ENCODE data around the gene RIC8A. TPM values are rescaled to one million over a fixed set of nuclear protein-coding genes. Genes with fewer than 3 reads are reported as not detected.

Gene RIC8A
- total and polyA plus RNA-seq, 10 of the 15 experiments (the other 5 are each of a cell fraction or from before 2014, with no cell fraction given) = 10.4 to 157 (median 81.4) TPM

DNA sequence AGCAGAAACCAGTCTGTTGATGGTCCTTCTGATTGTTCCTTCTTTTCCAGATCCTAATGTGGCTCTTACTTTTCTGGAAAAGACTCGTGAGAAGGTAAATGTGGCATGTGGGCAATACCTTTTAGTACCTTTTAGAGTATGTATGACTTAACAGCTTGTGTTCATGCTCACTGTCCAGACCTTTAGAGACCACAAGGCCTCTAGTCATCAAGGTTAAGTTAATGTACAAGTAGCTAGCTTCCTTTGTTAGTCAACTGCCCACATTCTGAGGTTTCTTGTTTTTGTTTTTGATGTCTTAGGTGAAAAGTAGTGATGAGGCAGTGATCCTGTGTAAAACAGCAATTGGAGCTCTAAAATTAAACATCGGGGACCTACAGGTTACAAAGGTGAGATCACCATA lies 36.9 kb downstream of the RIC8A start:
- FAIRE-seq (no peak), ATAC-seq (no peak), DNase-seq (ENCODE audit: low read depth, low spot score) (no peak)
- Histone ChIP-seq H3K36me3 (ENCODE audit: control insufficient read depth in 2 of 2, insufficient read depth in 2 of 2, low read length in 1 of 2) (peaks cover 16 to 42% of the 10 kb centered on the region in 2 experiments), H3K27me3 (replicated peaks in 1 of 2; ENCODE audit: control insufficient read depth in 2 of 2, insufficient read depth in 2 of 2, low read length in 1 of 2) (no peaks in the 10 kb centered on the region), H3K4me1 (ENCODE audit: control insufficient read depth, insufficient read depth, low read length) (no peaks in the 10 kb centered on the region), H3K79me2 (ENCODE audit: control insufficient read depth, insufficient read depth, low read length) (peaks cover 7% of the 10 kb centered on the region), H2AFZ (ENCODE audit: control insufficient read depth, low read depth, low read length) (no peak overlapping the region), H3K4me2 (ENCODE audit: control insufficient read depth, insufficient read depth) (no peak overlapping the region), H3K9me3 (replicated peaks; ENCODE audit: control insufficient read depth, insufficient read depth, low read length) (no peaks in the 10 kb centered on the region), H3K4me3 (no peak overlapping the region), H4K20me1 (ENCODE audit: control insufficient read depth, insufficient read depth) (no peaks in the 10 kb centered on the region), H3K27ac (ENCODE audit: control insufficient read depth, insufficient read depth) (no peak overlapping the region), H3K9ac (ENCODE audit: control insufficient read depth, insufficient read depth, low read length) (no peak overlapping the region)
- TF ChIP-seq CREM (IDR thresholded peaks at IDR 0.05; ENCODE audit: low read depth) = no peak
- RAD21 ChIA-PET (ENCODE audit: unreplicated experiment) = no interaction called here
- intact Hi-C loops (cut with micrococcal nuclease; ENCODE audit: unreplicated experiment) = no loop called here
- WGBS (ENCODE audit: insufficient coverage, insufficient replicate concordance, low lambda C conversion rate, missing lambda C conversion rate) = 100% methylated on average over 2 of the region's 2 CpGs
- SMC1A ChIA-PET (ENCODE audit: uncharacterized antibody, unreplicated experiment) = interaction anchor here (0.6 to 0.9 kb wide), 3 partner anchors 10 to 207 kb away, joined by 3 read pairs; no protein-coding TSS in a partner anchor
- POLR2A ChIA-PET = no interaction called here
- CTCF ChIA-PET = no interaction called here
- in situ Hi-C loops (cut with MboI) = no loop called here
- no TSS peak for BruUV-seq (replicated peaks)

DNA sequence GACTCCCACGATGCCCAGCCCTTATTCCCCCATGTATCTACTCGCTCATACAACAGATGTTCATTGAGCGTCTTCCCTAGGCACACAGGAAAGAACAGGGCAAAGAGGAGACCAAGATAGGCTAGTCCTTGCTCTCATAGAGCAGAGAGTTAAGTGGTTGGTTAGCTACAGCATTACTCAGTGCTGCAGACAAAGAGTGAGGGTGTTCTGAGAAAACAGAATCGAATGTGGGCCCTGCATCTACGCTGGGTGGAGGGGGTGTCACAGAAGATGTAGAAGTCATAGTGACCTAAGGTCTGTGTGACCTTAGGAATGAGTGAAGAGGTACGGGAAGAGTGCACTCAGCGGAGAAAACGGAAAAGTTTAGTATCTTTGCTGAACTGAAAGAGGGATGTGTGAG lies 41.6 kb downstream of the RIC8A start:
- no peak for FAIRE-seq
- H3K4me1 ChIP-seq (ENCODE audit: control insufficient read depth, insufficient read depth, low read length) = no peaks in the 10 kb centered on the region
- RAD21 ChIA-PET (ENCODE audit: unreplicated experiment) = interaction anchor here (0.9 kb wide), 1 partner anchor 8 kb away, joined by 3 read pairs; no protein-coding TSS in a partner anchor
- 83% methylated on average over 8 of the region's 8 CpGs for WGBS (ENCODE audit: insufficient coverage, insufficient replicate concordance, low lambda C conversion rate, missing lambda C conversion rate)
- SMC1A ChIA-PET (ENCODE audit: uncharacterized antibody, unreplicated experiment) = interaction anchor here (1.0 to 5.6 kb wide), 2 partner anchors 11 to 19 kb away, joined by 5 to 38 read pairs; partner anchors contain the start of gene PSMD13
- BruUV-seq (replicated peaks) = no TSS peak
- TF ChIP-seq POLR2A (IDR thresholded peaks at IDR 0.05; ENCODE audit: low read depth, low read length) (0 out of 2 replicates have a peak, but pooled peaks have one; percentile 13), NFIC (IDR thresholded peaks at IDR 0.05; ENCODE audit: low read depth, low read length) (no peak)
- no peaks in the 10 kb centered on the region for H3K79me2 ChIP-seq (ENCODE audit: control insufficient read depth, insufficient read depth, low read length)
- no peak overlapping the region for H3K9ac ChIP-seq (ENCODE audit: control insufficient read depth, insufficient read depth, low read length)
- H3K27me3 ChIP-seq (replicated peaks in 1 of 2; ENCODE audit: control insufficient read depth in 2 of 2, insufficient read depth in 2 of 2, low read length in 1 of 2) = no peaks in the 10 kb centered on the region
- in situ Hi-C loops (cut with MboI) (no loop called here), intact Hi-C loops (cut with micrococcal nuclease; ENCODE audit: unreplicated experiment) (no loop called here)
- no peaks in the 10 kb centered on the region for H4K20me1 ChIP-seq (ENCODE audit: control insufficient read depth, insufficient read depth)
- H3K27ac ChIP-seq (ENCODE audit: control insufficient read depth, insufficient read depth) = no peak overlapping the region
- POLR2A ChIA-PET = interaction anchor here (1.5 kb wide), 1 partner anchor 41 kb away, joined by 3 read pairs; the partner anchor contains the start of genes BET1L and RIC8A
- H3K9me3 ChIP-seq (replicated peaks; ENCODE audit: control insufficient read depth, insufficient read depth, low read length) = no peaks in the 10 kb centered on the region
- H3K4me2 ChIP-seq (ENCODE audit: control insufficient read depth, insufficient read depth) = no peak overlapping the region
- no peak overlapping the region for H2AFZ ChIP-seq (ENCODE audit: control insufficient read depth, low read depth, low read length)
- DNase-seq (ENCODE audit: low read depth, low spot score) = no peak
- no peak for ATAC-seq
- no peak overlapping the region for H3K4me3 ChIP-seq
- CTCF ChIA-PET = interaction anchor here (0.6 to 3.9 kb wide), 5 partner anchors 8 to 115 kb away, joined by 3 to 45 read pairs (median 6); no protein-coding TSS in a partner anchor
- peaks cover 28 to 30% of the 10 kb centered on the region in 2 experiments for H3K36me3 ChIP-seq (ENCODE audit: control insufficient read depth in 2 of 2, insufficient read depth in 2 of 2, low read length in 1 of 2)
